ENCODE data around the gene RAB8A. TPM values are rescaled to one million over a fixed set of nuclear protein-coding genes. Genes with fewer than 3 reads are reported as not detected.

RAB8A gene
- total RNA-seq, 1 donor from 2014 or later: 51.4 TPM

GRCh38 chr19:16139752-16140151 lies 28.1 kb downstream of the RAB8A start:
- no peak for DNase-seq (ENCODE audit: low spot score)

- DNase-seq (ENCODE audit: low spot score): no peak
Measured at GRCh38 chr19:16141043-16141442, 29.4 kb downstream of the RAB8A start.

GRCh38 chr19:16142032-16142580 lies 30.4 kb downstream of the RAB8A start:
- DNase-seq (ENCODE audit: low spot score): no peak

- DNase-seq (ENCODE audit: low spot score): no peak
Measured at GRCh38 chr19:16143399-16144215, 31.9 kb downstream of the RAB8A start, which contains the start of gene HSH2D. HSH2D (plus strand) TSS chr19:16143685; CDS start chr19:16148751, 5,066 bp downstream.

GRCh38 chr19:16144216-16144581 lies 32.5 kb downstream of the RAB8A start:
- DNase-seq (ENCODE audit: low spot score): no peak

DNA sequence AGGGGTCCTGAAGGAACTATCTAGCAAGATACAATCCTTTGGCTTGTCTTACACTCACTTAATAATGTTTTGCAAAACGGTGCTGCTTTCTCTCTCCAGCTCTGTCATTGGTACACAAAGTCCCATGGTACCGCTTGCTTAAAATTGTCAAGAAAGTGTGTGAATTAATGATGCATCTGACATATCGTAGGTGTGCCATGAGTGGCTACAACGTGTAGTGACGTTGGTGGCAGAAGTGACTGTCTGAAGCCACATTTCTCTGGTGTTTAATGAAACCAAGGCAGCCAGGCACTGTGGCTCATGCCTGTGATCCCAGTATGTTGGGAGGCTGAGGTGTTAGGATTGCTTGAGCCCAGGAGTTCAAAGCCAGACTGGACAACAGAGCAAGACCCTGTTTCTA lies 34.4 kb downstream of the RAB8A start:
- no peak for DNase-seq (ENCODE audit: low spot score)

DNA sequence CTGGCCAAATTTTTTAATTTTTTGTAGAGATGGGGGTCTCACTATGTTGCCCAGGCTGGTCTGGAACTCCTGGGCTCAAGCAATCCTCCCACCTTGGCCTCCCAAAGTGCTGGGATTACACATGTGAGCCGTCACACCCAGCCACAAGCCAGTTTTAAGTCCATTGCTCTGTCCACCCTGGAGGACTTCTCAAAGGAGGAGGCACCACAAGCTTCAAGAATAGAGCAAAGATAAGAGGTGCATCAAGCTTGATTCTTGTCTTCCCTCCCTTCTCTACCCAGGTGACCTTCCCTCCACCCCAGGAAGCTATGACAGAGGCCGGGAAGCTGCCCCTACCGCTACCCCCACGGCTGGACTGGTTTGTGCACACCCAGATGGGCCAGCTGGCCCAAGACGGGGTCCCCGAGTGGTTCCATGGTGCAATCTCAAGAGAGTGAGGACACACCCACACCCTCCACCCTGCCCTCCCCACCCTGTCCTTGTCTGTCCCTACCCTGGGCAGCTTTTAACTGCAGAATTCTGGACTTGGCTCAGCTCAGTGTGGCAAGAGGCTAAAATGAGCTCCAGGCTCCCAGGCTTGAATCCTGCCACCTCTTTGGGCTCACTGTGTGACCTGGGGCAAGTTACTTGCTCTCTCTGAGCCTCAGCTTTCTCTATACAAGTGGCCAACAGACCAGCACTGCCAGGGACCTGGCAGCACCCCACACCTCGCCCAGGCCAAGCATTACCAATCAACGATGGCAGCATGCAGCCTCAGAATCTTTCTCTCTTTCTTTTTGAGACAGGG lies 36.9 kb downstream of the RAB8A start:
- no peak for DNase-seq (ENCODE audit: low spot score)

GRCh38 chr19:16153582-16154336 lies 42.1 kb downstream of the RAB8A start:
- DNase-seq (ENCODE audit: low spot score): no peak

DNA sequence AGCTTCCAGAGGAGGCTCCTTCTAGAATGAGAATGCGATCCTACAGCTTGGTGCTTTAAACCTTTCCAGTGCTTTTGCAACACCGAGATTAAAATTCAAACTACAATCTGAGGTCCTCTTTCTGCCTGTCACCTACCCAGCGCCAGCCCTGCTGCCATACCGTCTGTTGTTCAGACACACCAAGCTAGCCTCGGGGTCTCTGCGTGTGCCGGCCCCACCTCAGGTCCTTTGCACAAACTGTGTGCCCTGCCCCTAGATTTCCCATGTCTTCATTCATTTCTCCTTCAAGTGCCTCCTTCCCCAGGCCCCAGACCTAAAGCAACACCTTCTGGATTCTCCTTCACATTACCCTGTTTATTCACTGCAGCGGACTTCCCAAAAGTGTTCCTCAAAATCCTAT lies 42.9 kb downstream of the RAB8A start:
- DNase-seq (ENCODE audit: low spot score): no peak

DNA sequence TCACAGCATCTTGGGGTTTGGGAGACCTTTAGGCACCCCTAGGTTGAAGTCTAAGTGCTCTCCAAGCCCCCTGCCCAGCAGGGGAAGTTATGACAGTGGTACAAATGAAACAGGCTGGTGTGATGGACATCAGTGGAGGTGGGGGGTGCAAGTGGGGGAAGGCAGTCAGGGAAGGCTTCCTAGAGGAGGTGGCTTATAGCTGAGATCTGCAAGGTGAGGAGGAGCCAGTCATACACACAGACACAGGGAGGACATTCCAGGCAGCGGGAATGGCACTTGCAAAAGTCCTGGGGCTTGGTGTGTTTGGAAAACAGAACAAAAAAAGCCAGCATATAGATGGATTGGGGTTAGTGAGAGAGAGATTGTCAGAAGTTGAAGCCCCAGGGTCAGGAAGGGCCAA lies 43.4 kb downstream of the RAB8A start:
- DNase-seq (ENCODE audit: low spot score): no peak

- DNase-seq (ENCODE audit: low spot score): no peak
Measured at GRCh38 chr19:16156904-16157303, 45.2 kb downstream of the RAB8A start.

DNA sequence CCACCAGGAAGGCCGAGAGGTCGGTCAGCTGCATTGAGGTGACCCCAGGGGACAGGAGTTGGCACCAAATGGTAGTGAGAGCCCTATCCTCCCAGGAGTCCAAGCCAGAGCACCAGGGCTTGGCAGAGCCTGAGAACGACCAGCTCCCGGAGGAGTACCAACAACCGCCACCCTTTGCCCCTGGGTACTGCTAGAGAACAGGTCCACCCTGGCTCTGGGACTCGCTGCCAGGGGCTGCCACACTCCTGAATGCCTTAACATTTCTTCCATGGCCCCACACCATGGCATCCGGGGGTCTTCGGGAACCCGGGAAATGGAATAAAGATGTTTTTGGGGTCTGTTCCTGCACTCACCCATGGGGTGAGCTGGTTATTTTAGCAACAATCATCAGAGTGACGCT lies 45.9 kb downstream of the RAB8A start:
- DNase-seq (ENCODE audit: low spot score): no peak

GRCh38 chr19:16159655-16160054 lies 48.0 kb downstream of the RAB8A start:
- no peak for DNase-seq (ENCODE audit: low spot score)

DNA sequence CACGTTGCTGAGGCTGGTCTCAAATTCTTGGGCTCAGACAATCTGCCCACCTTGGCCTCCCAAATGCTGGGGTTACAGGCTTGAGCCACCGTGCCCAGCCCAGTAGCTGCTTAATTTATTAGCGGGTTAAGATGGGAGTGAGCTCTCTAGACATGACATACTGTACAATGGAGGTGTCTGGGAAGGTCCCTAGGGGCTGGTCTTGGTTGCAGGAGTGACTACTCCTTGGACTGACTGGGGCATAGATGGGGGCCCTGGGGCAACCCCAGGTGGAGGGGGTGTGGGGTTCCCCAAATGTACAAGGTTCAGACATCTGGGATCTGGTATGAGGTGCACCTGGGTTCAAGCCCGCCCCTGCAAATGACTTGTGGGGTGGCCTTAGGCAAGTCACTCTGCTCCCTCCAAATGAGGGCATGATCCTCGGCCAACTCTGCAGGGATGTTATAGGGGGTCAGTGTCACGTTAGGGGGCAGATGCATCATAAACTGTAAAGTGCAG lies 48.8 kb downstream of the RAB8A start:
- DNase-seq (ENCODE audit: low spot score): no peak

- no peak for DNase-seq (ENCODE audit: low spot score)
Measured at GRCh38 chr19:16160943-16161560, 49.4 kb downstream of the RAB8A start.

- DNase-seq (ENCODE audit: low spot score): no peak
Measured at GRCh38 chr19:16161840-16162239, 50.2 kb downstream of the RAB8A start.

- DNase-seq (ENCODE audit: low spot score): no peak
Measured at GRCh38 chr19:16164222-16164890, 52.7 kb downstream of the RAB8A start.

DNA sequence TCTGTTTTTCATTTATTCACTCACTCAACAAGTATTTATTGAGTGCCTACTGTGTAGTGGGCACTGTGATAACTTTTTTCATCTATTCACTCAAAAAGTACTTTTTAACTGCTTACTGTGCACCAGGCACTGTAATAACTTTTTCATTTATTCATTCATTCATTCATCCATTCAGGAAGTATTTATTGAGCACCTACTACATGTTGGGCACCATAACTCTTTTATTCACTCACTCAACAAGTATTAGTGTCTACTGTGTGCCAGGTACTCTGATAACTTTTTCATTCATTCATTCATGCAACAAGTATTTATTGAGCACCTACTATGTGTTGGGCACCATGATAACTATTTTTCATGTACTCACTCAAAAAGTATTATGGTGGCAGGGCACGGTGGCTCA lies 54.7 kb downstream of the RAB8A start:
- no peak for DNase-seq (ENCODE audit: low spot score)

DNA sequence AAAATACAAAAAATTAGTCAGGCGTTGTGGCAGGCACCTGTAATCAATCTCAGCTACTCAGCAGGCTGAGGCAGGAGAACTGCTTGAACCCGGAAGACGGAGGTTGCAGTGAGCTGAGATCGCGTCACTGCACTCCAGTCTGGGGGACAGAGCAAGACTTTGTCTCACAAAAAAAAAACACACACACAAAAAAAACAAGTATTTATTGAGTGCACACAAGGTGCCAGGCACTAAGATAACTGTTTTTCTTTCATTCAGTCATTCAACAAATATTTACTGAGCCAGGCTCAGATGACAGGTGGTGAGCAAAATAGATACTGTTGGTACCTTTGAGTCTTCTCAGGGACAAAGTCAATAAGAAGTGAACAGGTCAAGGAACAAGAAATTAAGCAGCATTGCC lies 55.4 kb downstream of the RAB8A start:
- DNase-seq (ENCODE audit: low spot score): no peak

DNA sequence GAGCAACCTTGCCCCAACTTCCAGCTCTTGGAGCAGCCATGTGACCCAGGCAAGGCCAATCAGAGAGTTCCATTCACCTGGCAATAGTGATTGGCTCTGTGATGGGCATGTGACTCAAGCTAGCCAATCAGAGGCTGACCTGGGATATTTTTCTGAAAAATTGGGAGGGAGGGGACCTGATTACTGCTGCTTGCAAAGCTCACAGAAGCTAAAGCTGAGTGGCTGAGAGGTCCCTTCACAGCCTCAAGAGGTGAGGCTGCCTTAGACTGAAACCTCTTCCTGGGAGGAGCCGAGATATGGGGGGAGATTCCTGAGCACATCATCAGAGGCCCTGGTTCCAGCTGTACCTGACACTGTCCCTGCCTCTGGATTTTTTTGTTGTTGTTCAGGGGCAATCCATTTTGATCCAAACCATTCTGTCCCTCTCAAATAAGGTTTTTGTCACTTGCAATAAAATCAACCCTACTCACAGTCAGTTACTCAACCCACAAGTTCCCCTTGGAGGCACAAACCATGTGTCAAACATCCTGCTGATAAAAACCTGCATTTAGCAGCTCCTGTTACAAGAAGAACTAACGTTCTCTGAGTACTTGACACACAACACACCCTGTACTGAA lies 56.9 kb downstream of the RAB8A start:
- DNase-seq (ENCODE audit: low spot score): no peak
